ENCODE data around the gene MICU1. TPM values are rescaled to one million over a fixed set of nuclear protein-coding genes. Genes with fewer than 3 reads are reported as not detected.
"Not testable (repeated sequence)": the region's sequence is repeated elsewhere in the genome, so short reads cannot be mapped to it uniquely, and the experiment has no call there.

Gene MICU1, protein sequence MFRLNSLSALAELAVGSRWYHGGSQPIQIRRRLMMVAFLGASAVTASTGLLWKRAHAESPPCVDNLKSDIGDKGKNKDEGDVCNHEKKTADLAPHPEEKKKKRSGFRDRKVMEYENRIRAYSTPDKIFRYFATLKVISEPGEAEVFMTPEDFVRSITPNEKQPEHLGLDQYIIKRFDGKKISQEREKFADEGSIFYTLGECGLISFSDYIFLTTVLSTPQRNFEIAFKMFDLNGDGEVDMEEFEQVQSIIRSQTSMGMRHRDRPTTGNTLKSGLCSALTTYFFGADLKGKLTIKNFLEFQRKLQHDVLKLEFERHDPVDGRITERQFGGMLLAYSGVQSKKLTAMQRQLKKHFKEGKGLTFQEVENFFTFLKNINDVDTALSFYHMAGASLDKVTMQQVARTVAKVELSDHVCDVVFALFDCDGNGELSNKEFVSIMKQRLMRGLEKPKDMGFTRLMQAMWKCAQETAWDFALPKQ
- 10 to 100 TPM; 54.7 to 62.7 (median 59.8) TPM for total RNA-seq (2021; fragmentation: NEBNext Ultra II Directional; extraction: Animal tissue kit (Norgen Biotek cat#: 25700))
- long read RNA-seq, transcript MICU1-201 (12 exons, 2,383 nt), result major isoform, 38 of 52 reads
- long read RNA-seq, transcript MICU1-208 (3 exons, 580 nt), result minor isoform, 6 of 52 reads
- long read RNA-seq, partial matches to known transcripts, result 5 of 52 reads
- long read RNA-seq, other reads (novel, unspliced or antisense), result 3 of 52 reads

DNA sequence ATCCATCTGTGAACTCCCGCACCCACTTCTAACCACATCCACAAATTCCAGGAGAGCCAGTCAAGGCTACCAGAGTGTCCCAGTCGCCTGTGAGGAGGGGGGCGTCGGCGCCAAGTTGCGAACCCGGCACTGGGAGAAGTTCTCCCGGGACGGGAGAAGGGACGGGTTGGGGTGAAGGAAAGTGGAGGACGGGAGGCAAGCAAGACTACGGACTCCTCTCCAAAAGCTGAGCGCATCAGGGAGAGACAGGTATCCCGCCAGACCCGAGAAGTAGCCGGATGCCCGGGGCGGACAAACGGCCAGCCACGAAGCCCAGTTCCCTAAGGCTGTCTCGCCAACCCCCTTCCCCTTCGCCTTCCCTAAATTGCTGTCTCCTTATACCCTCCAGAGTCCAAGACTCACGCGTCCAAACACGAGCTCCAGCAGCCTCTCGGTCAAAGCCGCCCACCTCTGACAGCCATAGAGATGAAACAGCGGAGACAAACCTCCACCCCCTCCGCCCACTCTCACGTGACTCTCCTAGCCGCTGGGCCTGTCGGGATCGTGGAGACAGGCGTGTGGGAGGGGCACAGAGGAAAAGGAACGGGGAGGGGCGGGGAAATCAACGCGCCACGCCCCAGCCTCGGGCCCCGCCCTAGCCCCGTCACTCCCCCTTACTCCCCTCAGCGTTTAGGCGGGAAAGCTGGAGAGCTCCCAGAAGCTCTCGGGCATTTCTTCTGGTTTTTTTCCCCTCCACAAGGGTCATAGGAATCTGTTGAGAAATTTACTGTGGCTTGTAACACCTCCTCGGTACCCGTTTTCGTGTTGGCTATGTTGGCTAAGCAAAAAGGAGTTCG, at the start of gene MICU1:
Gene MICU1 (minus strand): TSS at position 472 of the 836 bp plus-strand sequence. CDS start 59,286 bp downstream, outside the sequence.
- H3K27me3 Mint-ChIP-seq (ENCODE audit: insufficient read depth), result no peaks in the 10 kb centered on the region
- 0 out of 2 replicates have a peak, but pooled peaks cover 4% of the 10 kb centered on the region for H3K36me3 Mint-ChIP-seq (ENCODE audit: low read depth)
- peaks cover 15% of the 10 kb centered on the region for H3K4me1 Mint-ChIP-seq (ENCODE audit: low read depth)
- H3K9me3 Mint-ChIP-seq, result no peaks in the 10 kb centered on the region
- H3K27ac Mint-ChIP-seq, result peak within 1 kb of the TSS; percentile 88
- DNase-seq, result peak; percentile 90
- H3K4me3 Mint-ChIP-seq, result peak within 1 kb of the TSS; percentile 97
- no peak for TF ChIP-seq CTCF (IDR thresholded peaks at IDR 0.05)

DNA sequence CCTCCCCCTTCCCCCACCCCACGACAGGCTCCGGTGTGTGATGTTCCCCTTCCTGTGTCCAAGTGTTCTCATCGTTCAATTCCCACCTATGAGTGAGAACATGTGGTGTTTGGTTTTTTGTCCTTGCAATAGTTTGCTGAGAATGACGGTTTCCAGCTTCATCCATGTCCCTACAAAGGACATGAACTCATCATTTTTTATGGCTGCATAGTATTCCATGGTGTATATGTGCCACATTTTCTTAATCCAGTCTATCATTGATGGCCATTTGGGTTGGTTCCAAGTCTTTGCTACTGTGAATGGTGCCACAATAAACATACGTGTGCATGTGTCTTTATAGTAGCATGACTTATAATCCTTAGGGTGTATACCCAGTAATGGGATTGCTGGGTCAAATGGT, 48.3 kb upstream of the MICU1 start:
- H3K27ac Mint-ChIP-seq; H3K4me3 Mint-ChIP-seq; H3K27me3 Mint-ChIP-seq (ENCODE audit: insufficient read depth); H3K9me3 Mint-ChIP-seq; DNase-seq: not testable (repeated sequence)
- peaks cover 30% of the 10 kb centered on the region for H3K4me1 Mint-ChIP-seq (ENCODE audit: low read depth)
- peaks cover 10% of the 10 kb centered on the region; the same call in 1 of the 2 replicates for H3K36me3 Mint-ChIP-seq (ENCODE audit: low read depth)

- H3K9me3 Mint-ChIP-seq, result peaks cover 9% of the 10 kb centered on the region
- no peak overlapping the region for H3K27ac Mint-ChIP-seq
- no peak overlapping the region for H3K4me3 Mint-ChIP-seq
- peaks cover 30% of the 10 kb centered on the region for H3K4me1 Mint-ChIP-seq (ENCODE audit: low read depth)
- no peak for DNase-seq
- peaks cover under 1% of the 10 kb centered on the region for H3K27me3 Mint-ChIP-seq (ENCODE audit: insufficient read depth)
- TF ChIP-seq CTCF (IDR thresholded peaks at IDR 0.05), result no peak
- H3K36me3 Mint-ChIP-seq (ENCODE audit: low read depth), result peaks cover 10% of the 10 kb centered on the region; the same call in 1 of the 2 replicates
Measured at GRCh38 chr10:72673280-72673679, 47.4 kb upstream of the MICU1 start.

GRCh38 chr10:72667207-72667864, 41.5 kb upstream of the MICU1 start:
- Mint-ChIP-seq H3K4me1 (ENCODE audit: low read depth) (peaks cover 25% of the 10 kb centered on the region), H3K4me3 (no peak overlapping the region), H3K36me3 (ENCODE audit: low read depth) (no peaks in the 10 kb centered on the region; the same call in 1 of the 2 replicates), H3K9me3 (peaks cover under 1% of the 10 kb centered on the region; the same call in 1 of the 2 replicates), H3K27ac (no peak overlapping the region), H3K27me3 (ENCODE audit: insufficient read depth) (peaks cover 2% of the 10 kb centered on the region)
- no peak for DNase-seq
- no peak for TF ChIP-seq CTCF (IDR thresholded peaks at IDR 0.05)

- no peaks in the 10 kb centered on the region; the same call in 1 of the 2 replicates for H3K36me3 Mint-ChIP-seq (ENCODE audit: low read depth)
- H3K27me3 Mint-ChIP-seq (ENCODE audit: insufficient read depth), result peaks cover 2% of the 10 kb centered on the region
- peak; percentile 80 for DNase-seq
- peak overlapping the region; percentile 65 for H3K27ac Mint-ChIP-seq
- peaks cover 12% of the 10 kb centered on the region for H3K4me1 Mint-ChIP-seq (ENCODE audit: low read depth)
- H3K4me3 Mint-ChIP-seq, result no peak overlapping the region; the same call in 1 of the 2 replicates
- no peak for TF ChIP-seq CTCF (IDR thresholded peaks at IDR 0.05)
- H3K9me3 Mint-ChIP-seq, result no peaks in the 10 kb centered on the region
Measured at GRCh38 chr10:72665925-72666324, 40.0 kb upstream of the MICU1 start.
